HCEC 1CT (cell line): Measurements from ENCODE around the gene NOTCH1.

Source experiments
- DNase-seq: peaks from one replicate; pipeline ENCODE4 v3.0.0-alpha.2; 2017

Gene NOTCH1

GRCh38 chr9:136544548-136544963, 1.3 kb downstream of the NOTCH1 start:
- DNase-seq: no peak

GRCh38 chr9:136543830-136544547, 1.9 kb downstream of the NOTCH1 start:
- no peak for DNase-seq

- no peak for DNase-seq
Observed at GRCh38 chr9:136543280-136543679, 2.6 kb downstream of the NOTCH1 start.

- DNase-seq: no peak
Observed at GRCh38 chr9:136542241-136543040, 3.4 kb downstream of the NOTCH1 start.

- DNase-seq: no peak
Observed at GRCh38 chr9:136541709-136542108, 4.1 kb downstream of the NOTCH1 start.

GRCh38 chr9:136541179-136541578, 4.7 kb downstream of the NOTCH1 start:
- no peak for DNase-seq

- peak; percentile 55 for DNase-seq
Observed at GRCh38 chr9:136539427-136540421, 6.1 kb downstream of the NOTCH1 start.

GRCh38 chr9:136538599-136539426, 7.0 kb downstream of the NOTCH1 start:
- DNase-seq: no peak

GRCh38 chr9:136537896-136538598, 7.8 kb downstream of the NOTCH1 start:
- DNase-seq: peak; percentile 82

GRCh38 chr9:136537411-136537810, 8.4 kb downstream of the NOTCH1 start:
- no peak for DNase-seq

- DNase-seq: no peak
Observed at GRCh38 chr9:136536721-136537241, 9.1 kb downstream of the NOTCH1 start.

GRCh38 chr9:136536051-136536720, 9.7 kb downstream of the NOTCH1 start:
- no peak for DNase-seq

- DNase-seq: no peak
Observed at GRCh38 chr9:136535070-136535469, 10.8 kb downstream of the NOTCH1 start.

GRCh38 chr9:136534366-136534765, 11.5 kb downstream of the NOTCH1 start:
- DNase-seq: no peak

- no peak for DNase-seq
Observed at GRCh38 chr9:136533775-136534157, 12.1 kb downstream of the NOTCH1 start.

- no peak for DNase-seq
Observed at GRCh38 chr9:136532799-136533774, 12.8 kb downstream of the NOTCH1 start.

- DNase-seq: no peak
Observed at GRCh38 chr9:136531904-136532798, 13.7 kb downstream of the NOTCH1 start.
